Ishikawa (cell line): ENCODE data around the gene DZIP1L.

Experiments used
- CEBPB ChIP-seq: IDR thresholded peaks from 2 replicates; pipeline ENCODE4 v1.6.1; 2012
- CREB1 ChIP-seq: IDR thresholded peaks from 2 replicates; pipeline ENCODE4 v1.6.1; 2012; ENCODE audit warnings: low read depth
- EGR1 ChIP-seq: IDR thresholded peaks from 2 replicates; pipeline ENCODE4 v1.6.1; 2012
- EP300 ChIP-seq: IDR thresholded peaks from 2 replicates; pipeline ENCODE4 v1.6.1; 2012; ENCODE audit warnings: borderline replicate concordance
- FOXM1 ChIP-seq: IDR thresholded peaks from 2 replicates; pipeline ENCODE4 v1.6.1; 2012; ENCODE audit warnings: low read depth, borderline replicate concordance
- MAX ChIP-seq: IDR thresholded peaks from 2 replicates; pipeline ENCODE4 v1.6.1; 2012
- NFIC ChIP-seq: IDR thresholded peaks from 2 replicates; pipeline ENCODE4 v1.6.1; 2012
- RAD21 ChIP-seq: IDR thresholded peaks from 2 replicates; pipeline ENCODE4 v1.6.1; 2012; ENCODE audit warnings: low read depth
- TAF1 ChIP-seq: IDR thresholded peaks from 2 replicates; pipeline ENCODE4 v1.6.1; 2012; ENCODE audit warnings: low read depth, mild to moderate bottlenecking
- TCF12 ChIP-seq: IDR thresholded peaks from 2 replicates; pipeline ENCODE4 v1.6.1; 2012; ENCODE audit warnings: low read depth
- TEAD4 ChIP-seq: IDR thresholded peaks from 2 replicates; pipeline ENCODE4 v1.6.1; 2012
- USF1 ChIP-seq: IDR thresholded peaks from 2 replicates; pipeline ENCODE4 v1.6.1; 2012
- YY1 ChIP-seq: IDR thresholded peaks from 2 replicates; pipeline ENCODE4 v1.6.1; 2012; ENCODE audit warnings: low read depth
- ZBTB7A ChIP-seq: IDR thresholded peaks from 2 replicates; pipeline ENCODE4 v1.6.1; 2012; ENCODE audit warnings: low read depth

GRCh38 chr3:138072796-138073195 is 42.6 kb downstream of the DZIP1L start:
- TF ChIP-seq MAX (no peak), RAD21 (no peak), CEBPB (no peak), CREB1 (no peak), TAF1 (no peak), FOXM1 (no peak), ZBTB7A (no peak), TEAD4 (no peak), YY1 (no peak), EP300 (no peak), TCF12 (no peak), NFIC (no peak), EGR1 (no peak), USF1 (no peak)
